Endothelial cell of umbilical vein (primary cell): ENCODE measurements around the gene PDE10A. TPM values are rescaled to one million over a fixed set of nuclear protein-coding genes. Genes with fewer than 3 reads are reported as not detected.

ENCODE experiments used
- BruUV-seq: library from RNA; stranded (reverse); fragments of 400-500 nt; replicated peaks from 2 replicates; lab custom pipeline; 2021; lab: Mats Ljungman, UMichigan
- CTCF ChIA-PET: fragments of 300-600, 350-600 bp; sonication (Branson Sonifier 250); formaldehyde crosslinking; loops from one replicate; lab custom pipeline; 2021; ENCODE audit warnings: antibody characterized with exemption, inconsistent platforms; lab: Charles Lee
- POLR2A ChIA-PET: fragments of 300-600, 350-600 bp; sonication (Branson Sonifier 250); formaldehyde crosslinking; loops from one replicate; lab custom pipeline; 2021; ENCODE audit warnings: antibody characterized with exemption, inconsistent platforms; lab: Charles Lee
- DNase-seq: peaks from one replicate; pipeline ENCODE4 v3.0.0-alpha.2; 2011; ENCODE audit warnings: low read depth, low spot score
- FAIRE-seq: peaks from 2 replicates; lab custom pipeline; 2011; peaks lifted over from hg19 to GRCh38; lab: Jason Lieb, UNC
- H2AFZ ChIP-seq: 2 replicates; pipeline ENCODE4 v1.6.0; 2012; ENCODE audit warnings: low read depth, low read length, control low read depth, inconsistent platforms
- H3K27ac ChIP-seq: 2 replicates; pipeline ENCODE4 v1.5.1; 2011; ENCODE audit warnings: low read depth, mild to moderate bottlenecking, control low read depth, low read length, moderate library complexity; ENCODE audit not compliant: insufficient read depth
- H3K27me3 ChIP-seq, 2 experiments: 2 replicates each; pipeline versions ENCODE4 v1.6.0 to v1.6.1; 2011; ENCODE audit warnings: low read length in 2 of 2, mixed read lengths in 1 of 2; ENCODE audit not compliant: control insufficient read depth in 2 of 2, insufficient read depth in 2 of 2
- H3K36me3 ChIP-seq, 2 experiments: 2 replicates in 1 of 2; 3 replicates in 1 of 2; pipeline ENCODE4 v1.5.1; 2011; ENCODE audit warnings: low read length in 2 of 2, mild to moderate bottlenecking in 1 of 2, moderate library complexity in 1 of 2; ENCODE audit not compliant: control insufficient read depth in 2 of 2, insufficient read depth in 2 of 2; ENCODE audit errors: extremely low read depth in 1 of 2
- H3K4me1 ChIP-seq: 3 replicates; pipeline ENCODE4 v1.5.1; 2011; ENCODE audit warnings: mild to moderate bottlenecking, low read length; ENCODE audit not compliant: control insufficient read depth, insufficient read depth; ENCODE audit errors: extremely low read depth
- H3K4me2 ChIP-seq: 2 replicates; pipeline ENCODE4 v1.6.1; 2011; ENCODE audit warnings: low read length, control low read depth, mixed read lengths; ENCODE audit not compliant: insufficient read depth
- H3K4me3 ChIP-seq, 3 experiments: fragments of 200-600 bp in 1 of 3; sonication (generic), shearing (Covaris generic) in 1 of 3; replicated peaks in 1 of 3; 2 replicates each; pipeline ENCODE4 v1.5.1; 2011 to 2016; ENCODE audit warnings: control low read depth in 3 of 3, low read length in 3 of 3, mild to moderate bottlenecking in 2 of 3, inconsistent platforms in 1 of 3, low read depth in 1 of 3, moderate library complexity in 1 of 3; ENCODE audit not compliant: insufficient read depth in 1 of 3
- H3K79me2 ChIP-seq: 2 replicates; pipeline ENCODE4 v1.6.0; 2012; ENCODE audit warnings: low read length, inconsistent platforms; ENCODE audit not compliant: control insufficient read depth, insufficient read depth
- H3K9ac ChIP-seq: replicated peaks from 2 replicates; pipeline ENCODE3; 2011; ENCODE audit warnings: low read length, control low read depth; ENCODE audit not compliant: insufficient read depth; ENCODE audit errors: extremely low read depth
- H3K9me1 ChIP-seq: replicated peaks from 3 replicates; pipeline ENCODE4 v1.6.0; 2011; ENCODE audit warnings: mild to moderate bottlenecking, low read length; ENCODE audit not compliant: control insufficient read depth, insufficient read depth; ENCODE audit errors: extremely low read depth
- H3K9me3 ChIP-seq: replicated peaks from 2 replicates; pipeline ENCODE4 v1.5.1; 2012; ENCODE audit warnings: low read length, inconsistent platforms; ENCODE audit not compliant: control insufficient read depth, insufficient read depth
- H4K20me1 ChIP-seq: replicated peaks from 2 replicates; pipeline ENCODE3; 2011; ENCODE audit warnings: mild to moderate bottlenecking, low read length; ENCODE audit not compliant: control insufficient read depth, insufficient read depth; ENCODE audit errors: extremely low read depth
- CTCF ChIP-seq, 2 donors: IDR thresholded peaks; 1 replicate in 1 of 2; 2 replicates in 1 of 2; pipeline ENCODE4 v1.5.1; 2011; ENCODE audit warnings: low read length in 2 of 2, mild to moderate bottlenecking in 2 of 2, moderate library complexity in 2 of 2, control low read depth in 1 of 2, inconsistent platforms in 1 of 2, low read depth in 1 of 2; ENCODE audit not compliant: insufficient read depth in 1 of 2; ENCODE audit errors: extremely low read depth in 1 of 2
- EZH2 ChIP-seq: IDR thresholded peaks from 2 replicates; pipeline ENCODE4 v1.6.1; 2012; ENCODE audit warnings: borderline replicate concordance, low read depth, mild to moderate bottlenecking, moderate library complexity, low read length, inconsistent platforms; ENCODE audit not compliant: severe bottlenecking
- FOS ChIP-seq: IDR thresholded peaks from 2 replicates; pipeline ENCODE4 v1.6.1; 2011; ENCODE audit warnings: mild to moderate bottlenecking, low read length, moderate library complexity, borderline replicate concordance; ENCODE audit not compliant: insufficient read depth
- GATA2 ChIP-seq: IDR thresholded peaks from 2 replicates; pipeline ENCODE4 v1.7.0; 2011; ENCODE audit warnings: low read depth, mild to moderate bottlenecking, moderate library complexity, mixed read lengths, low read length; ENCODE audit not compliant: insufficient read length, insufficient read depth
- JUN ChIP-seq: IDR thresholded peaks from 2 replicates; pipeline ENCODE4 v1.6.1; 2011; ENCODE audit warnings: borderline replicate concordance, low read depth; ENCODE audit not compliant: insufficient read length, insufficient read depth
- MAX ChIP-seq: IDR thresholded peaks from 2 replicates; pipeline ENCODE4 v1.6.1; 2011; ENCODE audit not compliant: insufficient read depth, insufficient read length
- MYC ChIP-seq: IDR thresholded peaks from one replicate; pipeline ENCODE4 v1.6.1; 2011; ENCODE audit warnings: mild to moderate bottlenecking, low read depth, low read length
- POLR2A ChIP-seq: IDR thresholded peaks from 2 replicates; pipeline ENCODE4 v1.6.1; 2012; ENCODE audit warnings: low read depth, mild to moderate bottlenecking, control low read depth, low read length
- POLR2AphosphoS5 ChIP-seq: IDR thresholded peaks from 2 replicates; pipeline ENCODE4 v1.6.1; 2012; ENCODE audit warnings: low read depth, mild to moderate bottlenecking, control low read depth, low read length, moderate library complexity; ENCODE audit not compliant: insufficient read depth
- dilution Hi-C: fragments of 300-500 bp; cut with MboI; formaldehyde crosslinking; loops from one replicate; pipeline ENCODE4 v1.15.0; 2019; ENCODE audit warnings: low sequenced_read_pairs; ENCODE audit not compliant: extremely low pct_ligation_motif_present
- intact Hi-C: fragments of 100-400 bp; cut with micrococcal nuclease; formaldehyde crosslinking; loops from one replicate; pipeline ENCODE4 v1.10.0; 2022
- polyA plus RNA-seq, 4 experiments: library from polyadenylated mRNA; depleted of rRNA in 3 of 4; stranded (reverse) in 3 of 4; unstranded in 1 of 4; fragments of >200 nt; gene quantifications; 2 replicates each; pipeline versions ENCODE4 v1.2.1 to v1.2.3, GENCODE V29; 2011 to 2012; ENCODE audit warnings: missing spikeins in 1 of 4
- total RNA-seq: library from RNA; stranded (reverse); gene quantifications from 2 replicates; pipeline ENCODE4 v1.2.3, GENCODE V29; 2021

PDE10A gene
- total and polyA plus RNA-seq, 2 donors (not counting 3 experiments of a cell fraction or from before 2014, with no cell fraction given): 0.86 to 2.9 TPM

DNA sequence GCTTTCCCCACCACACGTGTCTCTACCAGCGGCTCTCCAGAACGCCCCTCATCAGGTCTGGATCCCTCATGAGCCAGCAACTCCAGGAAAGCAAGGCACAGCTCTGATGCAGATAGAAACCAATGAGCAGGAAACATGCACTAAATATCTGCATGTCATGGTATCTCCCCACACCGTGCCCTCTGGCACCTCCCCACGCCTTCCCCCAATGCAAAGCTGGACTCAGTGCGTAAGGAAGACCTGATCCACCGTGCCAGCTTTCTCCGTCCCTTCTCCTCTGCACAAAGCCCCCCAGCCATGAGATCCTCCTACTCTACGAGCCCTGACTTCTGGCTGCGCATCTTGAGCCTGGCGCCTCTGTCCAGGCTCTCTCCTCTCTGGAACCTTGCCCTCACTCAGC is 9.4 kb downstream of the PDE10A start:
- Histone ChIP-seq H3K4me1 (peaks cover 3% of the 10 kb centered on the region), H2AFZ (no peak overlapping the region), H4K20me1 (no peaks in the 10 kb centered on the region), H3K27ac (no peak overlapping the region), H3K4me2 (no peak overlapping the region), H3K9me1 (no peaks in the 10 kb centered on the region), H3K79me2 (peaks cover 8% of the 10 kb centered on the region), H3K9me3 (no peaks in the 10 kb centered on the region), H3K9ac (no peak overlapping the region), H3K4me3 (no peak overlapping the region), H3K36me3 (no peaks in the 10 kb centered on the region), H3K27me3 (peaks cover 0 to 2% of the 10 kb centered on the region in 2 experiments)
- intact Hi-C loops: no loop called here
- DNase-seq (no peak), FAIRE-seq (no peak)
- no peak for TF ChIP-seq JUN
- no peak for TF ChIP-seq CTCF (IDR thresholded peaks at IDR 0.05; ENCODE audit: extremely low read depth in 1 of 2, insufficient read depth in 1 of 2, low read depth in 1 of 2, low read length in 2 of 2)
- no peak for TF ChIP-seq GATA2
- TF ChIP-seq FOS: no peak
- TF ChIP-seq EZH2: no peak
- TF ChIP-seq POLR2A: no peak
- no peak for TF ChIP-seq POLR2AphosphoS5
- no peak for TF ChIP-seq MAX
- TF ChIP-seq MYC: no peak
- CTCF ChIA-PET: interaction anchor here (0.8 to 3.1 kb wide), 5 partner anchors 17 to 214 kb away, joined by 3 to 17 read pairs (median 3); no protein-coding TSS in a partner anchor
- dilution Hi-C loops: no loop called here
- POLR2A ChIA-PET: no interaction called here
- BruUV-seq: no TSS peak
